Stimulated activated CD4-positive, alpha-beta T cell treated with anti-CD3 and anti-CD28 coated beads, Interleukin-4, amount 100 ng/mL, for 4 hours (primary cell): Measurements from ENCODE around the gene TACR1.
"Not testable (repeated sequence)": the region's sequence is repeated elsewhere in the genome, so short reads cannot be mapped to it uniquely, and the experiment has no call there.

Source experiments
- DNase-seq, 2 experiments: peaks; one replicate each; pipeline ENCODE4 v3.0.0-alpha.2; 2020

The TACR1 gene

DNA sequence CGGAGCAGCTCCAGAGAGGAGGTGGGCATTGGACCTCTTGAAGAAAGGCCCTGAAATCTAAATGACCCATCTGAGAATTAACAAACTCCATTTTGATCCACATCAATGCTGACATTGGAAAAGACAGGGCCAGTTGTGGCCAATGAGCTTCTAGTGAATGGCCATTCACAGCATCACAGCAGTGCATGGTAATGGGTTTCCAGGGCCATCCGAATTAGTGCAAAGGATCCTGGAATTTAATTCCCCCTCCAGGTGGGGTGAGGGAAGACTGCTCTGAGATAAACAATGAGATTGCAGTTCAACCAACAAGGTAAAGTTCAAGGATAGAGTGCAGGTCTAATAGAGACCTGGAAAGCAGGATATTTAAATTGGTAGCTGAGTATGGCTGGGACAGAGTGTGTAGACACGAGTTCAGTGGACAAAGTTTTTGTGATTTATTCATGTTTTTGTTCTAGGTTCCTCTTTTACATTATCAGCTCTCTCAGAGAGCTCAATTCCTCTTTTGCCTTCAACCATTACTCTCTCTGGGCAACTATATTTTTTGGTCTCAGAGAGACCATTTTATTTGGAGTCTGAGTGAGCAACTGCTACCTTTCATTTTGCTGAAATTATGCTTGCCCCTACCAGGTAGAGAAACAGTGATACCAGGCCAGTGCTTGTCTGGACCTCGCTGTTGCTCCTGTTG, 5.0 kb downstream of the TACR1 start:
- DNase-seq = no peak

DNA sequence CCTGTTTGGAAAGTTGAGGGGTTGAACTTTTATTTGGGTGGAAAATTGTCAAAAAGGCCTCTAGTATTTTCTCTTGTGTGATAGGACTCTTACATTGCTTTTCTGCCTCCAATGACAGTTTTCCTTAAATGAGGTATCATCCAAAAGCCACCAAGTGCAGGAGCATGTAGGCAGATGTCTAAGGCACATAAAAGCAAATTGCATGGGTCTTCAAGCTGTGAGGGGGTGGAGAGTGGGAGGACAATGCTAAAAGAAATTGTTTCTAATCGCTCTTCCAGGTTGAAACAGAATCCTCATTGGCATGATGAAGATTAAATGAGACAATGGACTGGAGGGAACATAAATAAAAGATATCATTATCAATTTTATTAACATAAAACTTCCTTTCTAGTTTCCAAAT, 6.8 kb downstream of the TACR1 start:
- DNase-seq = no peak

DNA sequence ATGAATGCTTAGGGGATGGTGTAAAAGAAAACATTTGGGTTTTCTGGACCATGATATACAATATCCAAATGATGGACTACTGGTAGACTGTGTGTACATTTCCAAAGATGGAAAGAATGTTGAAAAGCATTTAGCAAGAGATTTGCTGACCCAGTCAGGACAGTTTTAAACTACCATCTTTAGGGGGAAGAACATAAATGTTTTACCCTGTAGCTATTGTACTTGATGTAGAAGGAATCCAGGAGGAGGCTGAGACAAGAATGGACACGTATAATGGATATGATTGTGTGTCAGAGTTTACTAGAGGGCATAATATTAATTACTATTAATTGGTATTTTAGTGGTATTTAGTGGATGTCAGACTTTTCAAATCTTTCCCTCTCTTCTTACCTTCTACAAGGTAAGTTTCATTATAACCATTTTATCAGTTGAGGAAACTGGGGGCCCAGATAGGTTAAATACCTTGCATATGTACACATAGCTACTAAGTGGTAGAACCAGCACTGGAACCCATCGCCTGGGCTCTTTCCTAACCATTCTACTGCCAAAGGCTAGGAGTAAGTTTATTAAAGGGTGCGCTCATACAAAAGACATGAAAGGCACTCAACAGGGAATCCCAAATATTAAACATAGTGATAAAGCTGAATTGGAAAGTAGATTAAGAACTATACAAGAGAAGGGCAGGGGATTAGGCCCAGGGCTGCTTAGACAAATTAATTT, 8.9 kb downstream of the TACR1 start:
- DNase-seq = no peak

DNA sequence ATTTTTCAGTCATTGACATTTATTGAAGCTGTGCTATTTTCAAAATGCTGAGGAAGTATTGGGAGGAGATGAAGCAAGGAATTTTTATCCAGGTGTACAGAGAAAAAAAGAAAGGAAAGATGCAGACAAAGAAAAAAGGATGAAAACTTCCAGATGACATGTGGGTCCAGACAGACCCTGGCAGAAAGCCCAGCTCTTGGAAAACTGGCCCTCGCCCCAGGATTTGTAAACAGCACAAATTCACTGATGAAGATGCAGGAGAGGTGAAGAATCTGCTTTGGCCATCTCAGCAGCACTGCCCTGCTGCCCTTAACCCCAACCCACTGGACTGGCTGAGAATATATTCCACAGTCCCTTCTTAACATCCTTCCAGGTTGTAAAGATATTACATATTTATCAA, 12.5 kb downstream of the TACR1 start:
- no peak for DNase-seq

DNA sequence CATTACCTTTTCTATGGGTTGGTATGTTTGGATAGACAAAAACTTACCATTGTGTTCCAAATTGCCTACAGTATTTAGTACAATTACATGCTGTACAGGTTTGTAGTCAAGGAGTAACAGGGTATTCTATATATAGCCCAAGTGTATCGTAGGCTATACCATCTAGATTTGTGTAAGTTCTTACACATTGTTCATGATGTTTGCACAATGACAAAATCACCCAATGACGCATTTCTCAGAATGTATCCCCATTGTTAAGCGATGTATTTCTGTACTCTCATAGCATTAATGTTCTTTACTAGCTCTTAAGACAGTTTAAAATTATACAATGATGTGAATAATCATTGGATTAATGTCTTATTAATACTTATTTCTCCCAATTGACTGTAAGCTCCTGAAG, 16.7 kb downstream of the TACR1 start:
- no peak for DNase-seq

DNA sequence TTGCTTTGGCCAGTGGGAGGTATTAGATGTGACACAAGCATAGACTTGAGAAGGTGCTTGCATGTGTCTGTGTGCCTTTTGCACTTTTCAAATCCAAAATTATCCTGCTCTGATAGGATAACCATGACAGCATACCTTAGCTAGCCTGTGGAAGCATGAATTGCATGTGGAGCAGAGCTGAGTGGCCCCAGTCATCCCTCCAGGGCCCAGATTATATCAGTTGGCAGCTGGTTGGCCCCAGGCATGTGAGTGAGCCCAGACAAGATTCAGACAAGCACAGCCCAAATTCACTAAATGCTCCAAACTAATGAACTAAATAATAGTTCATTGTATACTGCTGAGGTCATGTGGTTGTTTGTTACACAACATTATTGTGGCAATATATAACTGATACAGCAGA, 18.8 kb downstream of the TACR1 start:
- DNase-seq = no peak

DNA sequence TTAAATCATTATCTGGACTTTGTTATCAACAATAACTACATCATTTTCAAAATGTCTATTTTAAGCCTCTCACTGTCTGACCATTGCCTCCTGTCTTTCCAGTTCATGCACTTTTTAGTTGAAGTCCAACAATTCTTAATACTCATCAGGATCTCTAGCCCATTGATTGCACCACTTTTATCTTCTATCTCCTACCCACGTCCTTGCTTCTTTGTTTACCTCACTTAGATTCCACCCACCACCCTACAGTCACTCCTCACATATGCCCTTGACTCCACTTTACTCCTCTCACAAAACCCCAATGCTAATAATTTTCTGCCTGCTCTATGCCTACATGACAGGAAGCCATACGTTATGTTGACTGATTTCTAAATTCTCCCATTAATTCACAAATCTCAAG, 21.9 kb downstream of the TACR1 start:
- DNase-seq = no peak

DNA sequence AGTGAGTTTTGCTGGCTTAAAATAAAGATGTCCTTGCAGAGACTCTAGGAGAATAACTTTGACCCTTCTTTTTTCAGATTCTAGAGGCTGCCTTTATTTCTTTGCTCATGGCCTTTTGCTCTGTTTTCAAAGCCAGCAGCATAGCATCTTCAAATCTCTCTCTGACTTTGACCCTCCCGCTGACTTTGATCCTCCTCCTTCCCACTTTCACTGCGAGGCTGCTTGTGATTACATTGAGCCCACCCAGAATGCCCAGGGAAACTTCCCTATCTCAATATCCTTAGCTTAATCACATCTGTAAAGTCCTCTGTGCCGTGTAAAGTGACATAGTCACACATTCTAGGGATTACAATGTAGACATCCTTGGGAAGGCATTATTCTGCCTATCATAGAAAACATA, 23.9 kb downstream of the TACR1 start:
- DNase-seq = no peak

DNA sequence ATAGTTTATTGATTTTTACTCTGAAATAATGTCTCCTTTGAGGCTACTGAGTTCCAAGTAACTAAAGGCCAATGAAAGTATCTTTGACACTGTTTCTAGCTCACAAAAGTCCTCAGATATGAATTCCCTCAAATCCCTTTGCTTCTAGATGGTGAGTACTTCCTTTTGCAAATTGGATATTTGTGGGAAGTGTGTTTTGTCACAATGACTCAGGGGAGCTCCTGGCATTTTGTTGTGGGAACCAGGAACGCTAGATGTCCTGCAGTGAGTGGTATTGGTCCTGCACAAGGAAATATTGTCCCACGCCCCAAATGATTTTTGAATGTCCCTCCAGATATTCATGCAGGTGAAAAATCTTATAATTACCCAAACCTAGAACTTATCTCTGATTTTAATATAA, 24.3 kb downstream of the TACR1 start:
- DNase-seq = no peak

DNA sequence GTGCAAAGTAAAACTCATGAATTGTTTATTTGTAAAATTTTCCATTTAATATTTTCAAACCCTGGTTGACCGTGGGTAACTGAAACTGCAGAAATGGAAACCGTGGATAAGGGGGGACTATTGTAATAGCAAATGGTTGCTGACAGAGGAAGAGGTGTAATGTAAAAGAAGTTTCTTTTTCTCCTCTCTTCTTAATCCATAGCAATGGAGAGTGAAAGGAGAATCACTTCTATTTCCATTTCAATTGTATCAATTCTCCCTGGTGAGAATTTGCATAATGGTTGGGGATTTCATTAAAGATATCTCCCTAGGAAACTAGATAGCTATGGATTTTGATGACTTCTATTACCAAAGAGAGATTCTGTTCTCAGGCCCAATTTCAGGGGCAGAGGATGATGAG, 24.8 kb downstream of the TACR1 start:
- DNase-seq = no peak

DNA sequence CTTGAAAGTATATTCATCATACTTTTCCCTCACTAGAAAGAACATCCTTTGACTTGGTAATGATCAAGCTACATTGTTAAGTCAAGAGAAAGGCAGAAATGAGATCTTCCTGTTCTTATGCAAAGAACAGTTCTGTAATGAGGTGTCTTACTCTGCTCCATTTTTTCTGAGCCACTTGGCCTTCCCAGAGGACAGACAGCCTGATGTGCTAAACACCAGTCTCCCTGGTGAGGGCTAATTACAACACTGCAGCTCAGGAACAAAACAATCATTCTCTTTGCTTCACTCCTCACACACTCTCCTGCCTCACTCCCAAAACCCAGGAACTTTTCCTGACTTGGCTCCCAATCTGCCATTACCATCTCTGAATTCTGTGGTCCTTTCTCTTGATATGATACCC, 25.6 kb downstream of the TACR1 start:
- DNase-seq = no peak

DNA sequence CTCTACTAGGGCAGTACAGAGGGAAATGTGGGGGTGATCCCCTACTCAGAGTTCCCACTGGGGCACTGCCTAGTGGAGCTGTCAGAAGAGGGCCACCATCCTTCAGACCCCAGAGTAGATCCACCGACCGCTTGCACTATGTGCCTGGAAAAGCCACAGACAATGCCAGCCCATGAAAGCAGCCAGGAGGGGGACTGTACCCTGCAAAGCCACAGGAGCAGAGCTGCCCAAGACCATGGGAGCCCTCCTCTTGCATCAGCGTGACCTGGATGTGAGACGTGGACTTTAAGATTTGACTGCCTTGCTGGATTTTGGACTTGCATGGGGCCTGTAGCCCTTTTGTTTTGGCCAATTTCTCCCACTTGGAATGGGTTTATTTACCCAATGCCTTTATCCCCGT, 27.9 kb downstream of the TACR1 start:
- not testable (repeated sequence) for DNase-seq

DNA sequence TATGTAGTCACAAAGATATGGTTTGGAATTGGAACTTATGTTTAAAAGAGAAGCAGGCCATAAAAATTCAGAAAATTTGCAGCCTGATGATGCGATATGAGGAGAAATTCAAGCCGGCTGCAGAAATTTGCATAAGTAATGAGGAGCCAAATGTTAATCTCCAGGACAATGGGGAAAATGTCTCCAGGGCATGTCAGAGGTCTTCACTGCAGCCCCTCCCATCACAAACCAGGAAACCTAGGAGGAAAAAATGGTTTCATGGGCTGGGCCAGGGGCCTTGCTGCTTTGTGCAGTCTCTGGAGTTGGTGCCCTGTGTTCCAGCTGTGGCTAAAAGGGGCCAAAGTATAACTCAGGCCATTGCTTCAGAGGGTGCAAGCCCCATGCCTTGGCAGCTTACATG, 28.4 kb downstream of the TACR1 start:
- no peak for DNase-seq

DNA sequence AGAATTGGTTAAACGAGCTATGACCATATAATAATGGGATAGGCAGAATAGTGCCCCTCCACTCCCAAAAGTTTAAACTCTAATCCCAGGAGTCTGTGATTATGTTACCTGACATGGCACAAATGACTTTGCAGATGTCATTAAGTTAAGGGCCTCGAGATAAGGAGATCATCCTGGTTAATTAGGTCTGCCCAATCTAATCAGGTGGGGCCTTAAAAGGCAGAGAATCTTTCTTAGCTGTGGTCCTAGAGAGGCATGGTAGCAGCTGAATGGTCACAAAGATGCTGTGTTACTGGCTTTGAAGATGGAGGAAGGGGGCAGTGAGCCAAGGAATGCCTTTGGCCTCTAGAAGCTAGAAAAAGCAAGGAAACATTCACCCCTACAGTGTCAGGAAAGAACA, 31.1 kb downstream of the TACR1 start:
- DNase-seq = no peak

DNA sequence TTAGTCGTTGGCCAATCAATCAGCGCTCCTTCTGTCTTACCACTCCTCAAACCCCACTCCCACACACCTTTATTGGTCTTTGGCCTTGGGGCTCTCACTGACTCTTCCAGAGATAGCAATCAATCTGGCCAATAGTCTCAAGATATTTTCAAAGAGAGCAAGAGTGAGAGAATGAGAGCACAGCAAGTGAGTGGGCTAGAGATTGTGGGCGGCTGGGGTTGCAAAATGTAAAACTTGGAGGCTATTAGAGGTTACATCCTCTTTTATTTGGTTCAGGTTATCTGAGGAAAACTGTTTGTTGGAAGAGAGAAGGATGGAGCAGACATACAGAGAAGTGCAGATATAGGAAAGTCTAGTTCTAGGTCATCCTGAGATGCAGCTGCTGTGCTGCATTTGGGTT, 32.8 kb downstream of the TACR1 start:
- no peak for DNase-seq

DNA sequence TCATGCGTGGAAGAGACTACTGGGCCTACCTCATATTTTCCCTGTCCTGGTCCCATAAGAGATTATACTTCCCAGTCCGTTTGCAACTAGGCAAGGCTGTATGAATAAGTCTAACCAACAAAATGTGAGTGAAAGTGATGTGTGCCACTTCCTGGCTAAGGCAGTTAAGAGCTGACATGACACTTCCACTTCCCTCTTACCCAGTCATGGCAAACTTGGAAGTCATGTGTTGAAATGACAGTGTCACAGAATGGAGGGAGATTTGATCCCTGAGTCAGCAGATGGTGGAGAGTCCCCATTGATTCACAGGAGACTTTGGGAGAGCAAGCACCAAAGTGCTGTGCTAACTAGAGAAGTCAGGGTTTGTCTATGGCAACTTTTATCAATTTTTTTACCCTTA, 36.4 kb downstream of the TACR1 start:
- DNase-seq = no peak

DNA sequence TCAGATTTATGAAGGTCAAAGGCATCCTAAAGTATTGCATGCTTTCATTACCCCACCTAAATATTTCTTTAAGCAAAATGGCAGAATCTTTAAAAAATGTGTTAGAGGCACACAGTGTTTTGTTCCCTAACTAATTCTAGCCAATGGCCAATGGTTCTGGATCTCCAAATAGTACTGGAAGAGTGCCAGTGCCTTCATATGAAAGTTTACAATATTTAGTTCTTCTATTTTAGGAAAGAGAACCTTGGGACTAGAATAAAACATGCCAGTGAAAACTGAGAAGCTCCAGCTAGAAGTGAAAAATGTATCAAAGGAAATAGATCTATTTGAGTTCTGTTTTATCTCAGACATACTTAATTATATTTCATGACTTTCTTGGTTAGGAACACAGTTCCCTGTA, 37.1 kb downstream of the TACR1 start:
- no peak for DNase-seq

DNA sequence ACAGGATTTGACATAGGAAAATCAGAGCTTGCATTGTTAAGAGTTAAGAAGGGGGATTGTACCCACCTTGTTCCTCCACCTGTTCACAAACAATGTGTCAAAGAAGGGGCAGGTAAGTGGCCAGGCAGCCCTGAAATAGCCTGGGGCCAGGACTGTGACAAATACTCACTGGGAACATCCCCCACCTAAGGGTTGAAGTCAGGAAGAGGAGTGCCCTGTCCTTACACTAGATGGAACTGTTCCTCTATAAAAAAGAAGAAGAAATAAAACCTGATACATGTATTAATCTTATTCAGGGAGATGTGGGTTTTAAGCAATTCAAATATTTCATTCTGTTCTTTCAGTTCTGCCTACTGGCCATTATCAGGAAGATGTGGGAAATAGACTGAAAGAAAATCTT, 41.9 kb downstream of the TACR1 start:
- DNase-seq = no peak

DNA sequence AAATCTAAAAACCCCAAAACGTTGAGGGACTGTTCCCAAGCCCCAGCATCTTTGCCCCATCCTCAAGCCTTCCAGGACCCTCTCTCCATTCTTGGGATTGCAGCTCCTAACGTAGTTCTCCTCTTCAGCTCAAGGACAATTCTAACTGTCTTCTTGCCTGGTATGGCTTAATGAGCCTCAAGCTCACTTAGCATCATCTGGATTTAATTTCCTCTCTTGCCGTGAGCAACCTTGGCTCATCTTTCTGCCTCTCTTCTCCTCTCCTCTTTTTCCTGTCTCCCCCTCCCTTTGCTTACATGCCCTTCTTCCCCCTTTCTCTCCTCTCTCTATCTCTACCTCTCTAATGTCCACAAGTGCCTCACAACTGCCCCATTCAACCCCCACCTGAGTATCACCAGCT, 44.2 kb downstream of the TACR1 start:
- no peak for DNase-seq

DNA sequence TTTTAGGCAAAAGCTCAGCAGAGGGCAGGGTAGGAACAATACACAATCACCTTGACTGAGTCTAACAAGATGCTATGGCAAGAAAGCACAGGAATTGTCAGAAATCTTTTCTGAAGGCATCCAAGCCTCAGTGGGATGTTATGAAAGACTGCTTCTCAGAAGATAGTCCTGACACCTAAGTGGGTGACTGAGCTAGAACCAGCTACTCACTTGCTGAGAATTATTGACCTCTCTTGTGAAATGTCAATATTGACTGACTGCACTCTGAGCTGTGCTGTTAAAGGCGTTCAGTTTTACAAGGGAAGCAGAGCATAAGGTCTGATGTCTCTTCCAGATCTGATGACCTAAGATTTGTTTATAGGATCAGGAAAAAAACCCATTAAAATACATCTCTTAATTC, 46.1 kb downstream of the TACR1 start:
- no peak for DNase-seq

DNA sequence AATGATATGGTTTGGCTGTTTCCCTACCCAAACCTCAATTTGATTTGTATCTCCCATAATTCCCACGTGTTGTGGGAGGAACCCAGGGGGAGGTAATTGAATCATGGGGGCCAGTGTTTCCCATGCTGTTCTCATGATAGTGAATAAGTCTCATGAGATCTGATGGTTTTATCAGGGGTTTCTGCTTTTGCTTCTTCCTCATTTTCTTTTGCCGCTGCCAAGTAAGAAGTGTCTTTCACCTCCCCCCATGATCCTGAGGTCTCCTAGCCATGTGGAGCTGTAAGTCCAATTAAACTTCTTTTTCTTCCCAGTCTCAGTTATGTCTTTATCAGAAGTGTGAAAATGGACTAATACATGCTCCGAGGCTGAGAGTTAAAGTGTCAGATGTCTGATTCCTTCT, 47.1 kb downstream of the TACR1 start:
- not testable (repeated sequence) for DNase-seq

DNA sequence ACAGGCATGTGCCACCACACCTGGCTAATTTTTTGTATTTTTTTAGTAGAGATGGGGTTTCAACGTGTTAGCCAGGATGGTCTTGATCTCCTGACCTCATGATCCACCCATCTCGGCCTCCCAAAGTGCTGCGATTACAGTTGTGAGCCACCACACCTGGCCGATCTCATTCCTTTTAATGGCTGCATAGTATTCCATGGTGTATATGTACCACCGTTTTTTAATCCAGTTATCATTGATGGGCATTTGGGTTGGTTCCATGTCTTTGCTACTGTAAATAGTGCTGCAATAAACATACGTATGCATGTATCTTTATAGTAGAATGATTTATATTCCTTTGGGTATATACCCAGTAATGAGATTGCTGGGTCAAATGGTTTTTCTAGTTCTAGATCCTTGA, 51.4 kb downstream of the TACR1 start:
- not testable (repeated sequence) for DNase-seq

DNA sequence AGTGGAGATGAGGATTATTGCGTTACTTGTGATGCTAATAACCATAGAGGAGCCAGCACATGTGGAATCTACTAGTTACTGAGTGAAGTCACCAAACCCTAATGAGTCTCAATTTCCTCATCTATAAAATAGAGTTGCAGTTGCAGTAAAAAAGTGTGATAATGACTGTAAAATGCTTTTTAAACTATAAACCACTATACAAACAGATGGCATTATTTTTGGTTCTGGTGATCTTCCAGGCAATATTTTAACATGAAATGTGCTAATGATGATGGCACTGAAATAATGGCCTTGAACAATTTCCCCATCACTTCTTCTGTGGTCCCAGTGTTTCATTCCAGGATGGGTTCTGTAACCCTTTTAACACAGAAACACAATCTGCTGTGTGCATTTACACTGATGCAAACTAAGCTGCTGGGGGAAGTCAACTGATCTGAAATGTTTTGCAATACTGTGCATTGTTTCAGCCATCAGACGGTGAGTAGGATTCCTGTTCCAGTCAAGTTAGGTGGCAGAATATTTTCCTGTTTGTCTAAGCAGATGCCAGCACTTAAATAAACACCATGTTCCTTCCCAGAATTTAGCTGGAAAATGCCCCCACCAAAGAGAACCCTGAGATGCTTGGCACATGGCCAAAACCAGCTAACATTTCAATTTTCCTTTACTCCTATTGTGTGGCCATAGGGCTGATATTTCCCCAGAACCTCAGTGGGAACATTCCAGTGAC, 52.6 kb downstream of the TACR1 start:
- no peak for DNase-seq

DNA sequence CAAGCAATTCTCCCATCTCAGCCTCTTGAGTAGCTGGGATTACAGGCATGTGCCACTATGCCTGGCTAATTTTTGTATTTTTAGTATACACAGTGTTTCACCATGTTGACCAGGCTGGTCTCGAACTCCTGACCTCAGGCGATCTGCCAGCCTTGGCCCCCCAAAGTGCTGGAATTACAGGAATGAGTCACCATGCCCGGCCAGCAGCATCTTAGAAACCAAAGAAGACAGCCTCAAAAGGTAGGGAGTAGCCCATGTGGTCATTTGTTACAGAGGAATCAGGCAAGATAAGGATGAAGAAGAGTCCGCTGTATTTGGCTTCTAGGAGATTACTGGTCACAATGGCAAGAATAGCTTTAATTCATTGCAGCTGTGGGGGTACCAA, 53.1 kb downstream of the TACR1 start:
- not testable (repeated sequence) for DNase-seq
